Measurements from ENCODE around the gene SLC16A5.
A peak's percentile ranks its signal among the peaks of the same experiment; 100 is the strongest.

Gene SLC16A5

DNA sequence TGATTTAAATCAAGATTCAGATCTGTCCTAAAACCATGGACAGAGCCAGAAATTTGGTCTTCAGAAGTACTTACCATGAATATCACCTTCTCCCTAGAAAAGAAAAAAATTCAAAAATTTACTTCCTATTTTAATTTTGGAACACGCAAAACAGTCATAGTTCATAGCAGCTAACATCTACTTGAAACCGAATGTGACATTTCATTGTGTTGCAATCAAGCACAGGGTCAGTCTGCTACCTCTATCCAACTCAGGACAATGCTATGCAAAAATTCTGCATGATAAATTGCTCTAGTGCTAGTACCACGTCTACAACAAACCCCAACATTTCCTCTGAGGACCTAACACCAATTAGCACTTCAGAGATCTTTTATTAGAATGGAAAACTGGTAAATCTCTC lies 58.8 kb downstream of the SLC16A5 start:
- peaks cover 80% of the 10 kb centered on the region for H3K36me3 ChIP-seq (ENCODE audit: insufficient read depth, low read length)
- H3K27me3 ChIP-seq (ENCODE audit: insufficient read depth, low read length): no peaks in the 10 kb centered on the region
- H3K4me3 ChIP-seq (ENCODE audit: low read depth, low read length, poor library complexity, severe bottlenecking): no peak overlapping the region
- H3K79me2 ChIP-seq (ENCODE audit: insufficient read depth, low read length): peaks cover 30% of the 10 kb centered on the region
- no peaks in the 10 kb centered on the region for H4K20me1 ChIP-seq (ENCODE audit: insufficient read depth, low read length)
- H3K9me3 ChIP-seq (ENCODE audit: low read length): no peaks in the 10 kb centered on the region
- H2AFZ ChIP-seq (ENCODE audit: low read length): no peak overlapping the region
- no peaks in the 10 kb centered on the region for H3K9me2 ChIP-seq (ENCODE audit: low read depth, low read length)
- no peak overlapping the region for H3K9ac ChIP-seq (ENCODE audit: low read length)
- no peak overlapping the region for H3K4me2 ChIP-seq (ENCODE audit: low read length)
- no peak for TF ChIP-seq EZH2 (IDR thresholded peaks at IDR 0.05; ENCODE audit: borderline replicate concordance, low read length)
- TF ChIP-seq, protein P1, sequence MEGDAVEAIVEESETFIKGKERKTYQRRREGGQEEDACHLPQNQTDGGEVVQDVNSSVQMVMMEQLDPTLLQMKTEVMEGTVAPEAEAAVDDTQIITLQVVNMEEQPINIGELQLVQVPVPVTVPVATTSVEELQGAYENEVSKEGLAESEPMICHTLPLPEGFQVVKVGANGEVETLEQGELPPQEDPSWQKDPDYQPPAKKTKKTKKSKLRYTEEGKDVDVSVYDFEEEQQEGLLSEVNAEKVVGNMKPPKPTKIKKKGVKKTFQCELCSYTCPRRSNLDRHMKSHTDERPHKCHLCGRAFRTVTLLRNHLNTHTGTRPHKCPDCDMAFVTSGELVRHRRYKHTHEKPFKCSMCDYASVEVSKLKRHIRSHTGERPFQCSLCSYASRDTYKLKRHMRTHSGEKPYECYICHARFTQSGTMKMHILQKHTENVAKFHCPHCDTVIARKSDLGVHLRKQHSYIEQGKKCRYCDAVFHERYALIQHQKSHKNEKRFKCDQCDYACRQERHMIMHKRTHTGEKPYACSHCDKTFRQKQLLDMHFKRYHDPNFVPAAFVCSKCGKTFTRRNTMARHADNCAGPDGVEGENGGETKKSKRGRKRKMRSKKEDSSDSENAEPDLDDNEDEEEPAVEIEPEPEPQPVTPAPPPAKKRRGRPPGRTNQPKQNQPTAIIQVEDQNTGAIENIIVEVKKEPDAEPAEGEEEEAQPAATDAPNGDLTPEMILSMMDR (IDR thresholded peaks at IDR 0.05; ENCODE audit: low read length): no peak
- no peak overlapping the region for H3K27ac ChIP-seq (ENCODE audit: low read depth, low read length, poor library complexity, severe bottlenecking)
- peaks cover 4% of the 10 kb centered on the region for H3K4me1 ChIP-seq (ENCODE audit: insufficient read depth, low read length, severe bottlenecking)
- H3F3A ChIP-seq (ENCODE audit: insufficient read depth, low read length): no peaks in the 10 kb centered on the region

DNA sequence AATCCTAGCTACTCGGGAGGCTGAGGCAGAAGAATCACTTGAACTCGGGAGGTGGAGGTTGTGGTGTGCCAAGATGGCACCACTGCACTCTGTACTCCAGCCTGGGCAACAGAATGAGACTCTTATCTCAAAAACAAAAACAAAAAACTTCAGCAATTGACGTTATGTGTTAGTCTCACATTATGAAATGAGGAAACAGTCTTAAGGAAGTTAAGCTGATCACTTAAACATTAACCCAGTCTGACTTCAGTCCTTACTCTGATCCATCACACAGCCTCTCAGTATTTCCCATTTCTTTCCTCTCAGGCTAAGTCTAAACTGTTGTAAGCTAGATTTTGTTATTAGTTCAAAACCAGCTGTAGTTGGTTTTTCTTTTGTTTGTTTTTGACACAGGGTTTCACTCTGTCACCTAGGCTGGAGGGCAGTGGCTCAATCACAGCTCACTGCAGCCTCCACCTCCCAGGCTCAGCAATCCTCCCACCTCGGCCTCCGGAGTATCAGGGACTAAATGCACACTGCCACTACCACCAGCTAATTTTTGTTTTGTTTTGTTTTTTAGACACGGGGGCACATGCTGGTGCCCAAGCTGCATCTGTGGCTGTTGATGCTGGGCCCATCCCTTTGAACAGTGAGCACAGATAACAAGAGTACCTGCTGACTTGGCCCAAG lies 60.3 kb downstream of the SLC16A5 start:
- no peaks in the 10 kb centered on the region for H3F3A ChIP-seq (ENCODE audit: insufficient read depth, low read length)
- TF ChIP-seq, protein P1 (IDR thresholded peaks at IDR 0.05; ENCODE audit: low read length): no peak
- no peak for TF ChIP-seq EZH2 (IDR thresholded peaks at IDR 0.05; ENCODE audit: borderline replicate concordance, low read length)
- no peak overlapping the region for H3K4me2 ChIP-seq (ENCODE audit: low read length)
- no peaks in the 10 kb centered on the region for H3K27me3 ChIP-seq (ENCODE audit: insufficient read depth, low read length)
- H3K36me3 ChIP-seq (ENCODE audit: insufficient read depth, low read length): peaks cover 70% of the 10 kb centered on the region
- H3K9me2 ChIP-seq (ENCODE audit: low read depth, low read length): no peaks in the 10 kb centered on the region
- H4K20me1 ChIP-seq (ENCODE audit: insufficient read depth, low read length): no peaks in the 10 kb centered on the region
- H2AFZ ChIP-seq (ENCODE audit: low read length): no peak overlapping the region
- no peaks in the 10 kb centered on the region for H3K9me3 ChIP-seq (ENCODE audit: low read length)
- no peak overlapping the region for H3K9ac ChIP-seq (ENCODE audit: low read length)
- peaks cover 13% of the 10 kb centered on the region for H3K4me1 ChIP-seq (ENCODE audit: insufficient read depth, low read length, severe bottlenecking)
- H3K4me3 ChIP-seq (ENCODE audit: low read depth, low read length, poor library complexity, severe bottlenecking): no peak overlapping the region
- no peak overlapping the region for H3K27ac ChIP-seq (ENCODE audit: low read depth, low read length, poor library complexity, severe bottlenecking)
- peaks cover 44% of the 10 kb centered on the region for H3K79me2 ChIP-seq (ENCODE audit: insufficient read depth, low read length)

DNA sequence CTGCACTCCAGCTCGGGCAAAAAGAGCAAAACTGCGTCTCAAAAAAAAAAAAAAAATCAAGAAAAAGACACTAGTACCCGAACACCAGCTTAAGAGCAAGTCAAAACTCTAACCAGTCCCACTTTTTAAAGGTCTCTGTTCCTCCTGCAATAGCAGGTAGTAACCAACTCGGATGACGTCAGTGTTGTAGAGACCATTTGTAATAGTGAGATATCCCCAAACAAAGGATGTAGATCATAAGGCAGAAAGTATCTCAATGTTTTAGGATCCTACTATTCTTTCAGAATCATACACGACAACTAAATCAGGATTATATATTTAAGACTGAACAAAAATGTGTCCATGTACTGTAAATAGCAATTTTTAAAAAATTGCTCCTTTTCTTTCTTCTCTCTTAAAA lies 64.2 kb downstream of the SLC16A5 start:
- Histone ChIP-seq H3K4me2 (ENCODE audit: low read length) (peak overlapping the region; percentile 100), H3K27ac (ENCODE audit: low read depth, low read length, poor library complexity, severe bottlenecking) (no peak overlapping the region), H3K9me3 (ENCODE audit: low read length) (no peaks in the 10 kb centered on the region), H3K4me3 (ENCODE audit: low read depth, low read length, poor library complexity, severe bottlenecking) (peak overlapping the region; percentile 100), H3K36me3 (ENCODE audit: insufficient read depth, low read length) (peaks cover 42% of the 10 kb centered on the region), H3F3A (ENCODE audit: insufficient read depth, low read length) (no peaks in the 10 kb centered on the region), H4K20me1 (ENCODE audit: insufficient read depth, low read length) (no peaks in the 10 kb centered on the region), H3K27me3 (ENCODE audit: insufficient read depth, low read length) (no peaks in the 10 kb centered on the region), H3K79me2 (ENCODE audit: insufficient read depth, low read length) (peaks cover 56% of the 10 kb centered on the region), H3K9ac (ENCODE audit: low read length) (peak overlapping the region; percentile 100), H3K9me2 (ENCODE audit: low read depth, low read length) (no peaks in the 10 kb centered on the region), H2AFZ (ENCODE audit: low read length) (no peak overlapping the region), H3K4me1 (ENCODE audit: insufficient read depth, low read length, severe bottlenecking) (peaks cover 21% of the 10 kb centered on the region)
- no peak for TF ChIP-seq EZH2 (IDR thresholded peaks at IDR 0.05; ENCODE audit: borderline replicate concordance, low read length)
- TF ChIP-seq, protein P1 (IDR thresholded peaks at IDR 0.05; ENCODE audit: low read length): no peak
